Tibial nerve (tissue), 4 donors: ENCODE results near the gene TCEAL9. TPM values are rescaled to one million over a fixed set of nuclear protein-coding genes. Genes with fewer than 3 reads are reported as not detected.

Experiments used
- DNase-seq, 2 donors: peaks; one replicate each; pipeline ENCODE4 v3.0.0-alpha.2; 2019; ENCODE audit warnings: low spot score in 2 of 2
- H3K27ac ChIP-seq, 4 donors: fragments of 200-600 bp; sonication (generic) in 3 of 4; one replicate each; pipeline ENCODE4 v1.5.1; 2017 to 2019; ENCODE audit warnings: mild to moderate bottlenecking in 1 of 4
- H3K27me3 ChIP-seq, 2 donors: fragments of 200-600 bp; sonication (generic) in 1 of 2; one replicate each; pipeline versions ENCODE4 v1.5.1 to v1.6.0; 2017 to 2019
- H3K36me3 ChIP-seq, 3 donors: fragments of 200-600 bp; sonication (generic); one replicate each; pipeline ENCODE4 v1.5.1; 2018 to 2019
- H3K4me1 ChIP-seq, 4 donors: fragments of 200-600 bp; sonication (generic) in 3 of 4; one replicate each; pipeline ENCODE4 v1.5.1; 2017 to 2019
- H3K4me3 ChIP-seq, 4 donors: fragments of 200-600 bp; sonication (generic) in 3 of 4; one replicate each; pipeline ENCODE4 v1.5.1; 2017 to 2019; ENCODE audit warnings: mild to moderate bottlenecking in 1 of 4, moderate library complexity in 1 of 4
- H3K9me3 ChIP-seq, 4 donors: fragments of 200-600 bp; sonication (generic) in 3 of 4; one replicate each; pipeline ENCODE4 v1.5.1; 2017 to 2019
- EP300 ChIP-seq, 2 donors: sonication (generic); formaldehyde crosslinking; IDR thresholded peaks; one replicate each; pipeline ENCODE4 v1.6.1; 2017; ENCODE audit warnings: antibody characterized with exemption in 2 of 2, mild to moderate bottlenecking in 1 of 2
- POLR2A ChIP-seq, 2 donors: fragments of 450-650 bp; IDR thresholded peaks; one replicate each; pipeline ENCODE4 v1.6.1; 2017; ENCODE audit warnings: antibody characterized with exemption in 2 of 2, mild to moderate bottlenecking in 2 of 2, moderate library complexity in 2 of 2
- WGBS, 2 donors: methylation state at CpG; one replicate each; pipeline ENCODE4 v1.1.5; 2018; 5-methylcytosine and 5-hydroxymethylcytosine counted together
- total RNA-seq, 4 donors: library from RNA; depleted of rRNA; stranded (reverse); fragments of >200 nt; gene quantifications; one replicate each; pipeline ENCODE4 v1.1.0, GENCODE V29; 2016
- TF ChIP-seq, protein P1 (sequence below), 5 experiments: fragments of 200-600 bp in 3 of 5; fragments of 450-650 bp in 2 of 5; sonication (generic) in 3 of 5; IDR thresholded peaks; one replicate each; pipeline ENCODE4 v1.5.1; 2016 to 2019; ENCODE audit warnings: antibody characterized with exemption in 5 of 5, mild to moderate bottlenecking in 3 of 5, moderate library complexity in 2 of 5

The TCEAL9 gene
- total RNA-seq, 4 donors from 2014 or later = 49.2 to 114 (median 55.4) TPM

DNA sequence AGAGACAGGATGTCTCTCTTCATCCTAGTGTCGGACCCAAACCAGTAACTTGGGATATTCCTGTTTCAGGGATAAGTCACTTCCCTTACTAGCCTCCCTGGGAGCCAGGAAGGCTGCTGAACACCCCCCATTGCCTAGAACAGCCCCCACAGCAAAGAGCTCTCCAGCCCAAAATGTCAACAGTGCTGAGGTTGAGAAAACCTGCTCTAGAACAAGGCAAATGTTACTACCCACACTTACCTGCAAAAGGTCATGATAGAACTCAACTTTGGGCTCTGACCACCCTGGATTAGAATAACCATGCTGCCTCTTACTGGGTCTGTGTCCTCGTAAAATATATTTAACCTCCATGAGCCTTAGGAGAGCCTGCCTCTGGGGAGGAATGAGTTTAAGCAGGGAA, 40.4 kb downstream of the TCEAL9 start:
- Histone ChIP-seq H3K4me3 (no peak overlapping the region), H3K27me3 (peaks cover 0 to 13% of the 10 kb centered on the region in 2 donors), H3K4me1 (no peaks in the 10 kb centered on the region), H3K36me3 (no peaks in the 10 kb centered on the region), H3K9me3 (no peaks in the 10 kb centered on the region), H3K27ac (no peak overlapping the region)
- TF ChIP-seq, protein P1, sequence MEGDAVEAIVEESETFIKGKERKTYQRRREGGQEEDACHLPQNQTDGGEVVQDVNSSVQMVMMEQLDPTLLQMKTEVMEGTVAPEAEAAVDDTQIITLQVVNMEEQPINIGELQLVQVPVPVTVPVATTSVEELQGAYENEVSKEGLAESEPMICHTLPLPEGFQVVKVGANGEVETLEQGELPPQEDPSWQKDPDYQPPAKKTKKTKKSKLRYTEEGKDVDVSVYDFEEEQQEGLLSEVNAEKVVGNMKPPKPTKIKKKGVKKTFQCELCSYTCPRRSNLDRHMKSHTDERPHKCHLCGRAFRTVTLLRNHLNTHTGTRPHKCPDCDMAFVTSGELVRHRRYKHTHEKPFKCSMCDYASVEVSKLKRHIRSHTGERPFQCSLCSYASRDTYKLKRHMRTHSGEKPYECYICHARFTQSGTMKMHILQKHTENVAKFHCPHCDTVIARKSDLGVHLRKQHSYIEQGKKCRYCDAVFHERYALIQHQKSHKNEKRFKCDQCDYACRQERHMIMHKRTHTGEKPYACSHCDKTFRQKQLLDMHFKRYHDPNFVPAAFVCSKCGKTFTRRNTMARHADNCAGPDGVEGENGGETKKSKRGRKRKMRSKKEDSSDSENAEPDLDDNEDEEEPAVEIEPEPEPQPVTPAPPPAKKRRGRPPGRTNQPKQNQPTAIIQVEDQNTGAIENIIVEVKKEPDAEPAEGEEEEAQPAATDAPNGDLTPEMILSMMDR (IDR thresholded peaks at IDR 0.05) = no peak
- TF ChIP-seq POLR2A (IDR thresholded peaks at IDR 0.05) (no peak), EP300 (IDR thresholded peaks at IDR 0.05) (no peak)
- 59 to 83% methylated on average over 2 of the region's 2 CpGs for WGBS, 2 donors
- DNase-seq = no peak

DNA sequence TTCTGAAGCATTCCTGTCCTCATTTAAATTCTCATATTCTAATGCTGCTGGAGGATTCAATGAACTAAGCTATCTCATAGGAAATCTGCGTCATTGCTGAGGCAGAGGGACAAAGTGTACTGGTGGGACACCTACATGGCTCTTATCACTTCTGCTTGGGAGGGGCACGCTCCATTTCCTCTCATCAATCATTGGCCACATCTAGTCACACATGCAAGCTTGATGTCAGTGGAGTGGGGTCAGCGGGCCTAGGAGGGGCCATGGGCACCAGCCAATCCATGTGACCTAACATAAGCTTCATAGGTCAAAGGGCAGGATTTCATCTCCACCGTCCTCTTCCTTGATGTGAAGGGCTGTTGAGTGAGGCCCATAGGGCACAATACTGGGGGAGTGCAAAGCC, 41.4 kb downstream of the TCEAL9 start:
- Histone ChIP-seq H3K27ac (no peak overlapping the region), H3K4me1 (no peaks in the 10 kb centered on the region), H3K27me3 (peaks cover 0 to 13% of the 10 kb centered on the region in 2 donors), H3K36me3 (no peaks in the 10 kb centered on the region), H3K4me3 (no peak overlapping the region), H3K9me3 (no peaks in the 10 kb centered on the region)
- WGBS, 2 donors = 76 to 89% methylated on average over 3 to 4 of the region's 4 CpGs
- DNase-seq = no peak
- TF ChIP-seq EP300 (IDR thresholded peaks at IDR 0.05) (no peak), POLR2A (IDR thresholded peaks at IDR 0.05) (no peak)
- TF ChIP-seq, protein P1 (IDR thresholded peaks at IDR 0.05) = no peak

DNA sequence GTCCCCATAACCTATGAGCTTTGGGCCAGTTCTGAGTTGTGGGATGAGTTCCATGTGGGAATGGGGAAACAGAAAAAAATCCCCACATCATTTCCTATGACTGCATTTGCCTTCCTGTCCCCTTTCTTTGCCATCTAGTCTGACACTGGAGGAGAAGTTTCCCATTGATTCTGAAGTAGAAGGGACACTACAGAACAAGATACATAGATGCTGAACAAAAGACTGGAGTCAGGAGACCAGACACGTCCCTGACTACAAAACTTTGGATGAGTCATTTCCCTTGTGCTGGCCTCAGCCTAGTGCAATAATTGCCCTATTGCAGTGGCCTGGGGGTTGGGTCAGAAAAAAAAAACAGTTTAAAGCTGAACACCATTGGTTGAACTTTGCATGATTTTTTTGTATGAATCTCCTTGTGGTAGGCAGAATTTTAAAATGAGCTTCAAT, 42.1 kb downstream of the TCEAL9 start:
- peaks cover 0 to 13% of the 10 kb centered on the region in 2 donors for H3K27me3 ChIP-seq
- DNase-seq = no peak
- no peaks in the 10 kb centered on the region for H3K9me3 ChIP-seq
- H3K36me3 ChIP-seq = no peaks in the 10 kb centered on the region
- no peaks in the 10 kb centered on the region for H3K4me1 ChIP-seq
- H3K4me3 ChIP-seq = no peak overlapping the region
- TF ChIP-seq POLR2A (IDR thresholded peaks at IDR 0.05) (no peak), EP300 (IDR thresholded peaks at IDR 0.05) (no peak)
- TF ChIP-seq, protein P1 (IDR thresholded peaks at IDR 0.05) = no peak
- WGBS, 2 donors = 0 to 12% methylated on average over 1 of the region's 1 CpG
- no peak overlapping the region for H3K27ac ChIP-seq

DNA sequence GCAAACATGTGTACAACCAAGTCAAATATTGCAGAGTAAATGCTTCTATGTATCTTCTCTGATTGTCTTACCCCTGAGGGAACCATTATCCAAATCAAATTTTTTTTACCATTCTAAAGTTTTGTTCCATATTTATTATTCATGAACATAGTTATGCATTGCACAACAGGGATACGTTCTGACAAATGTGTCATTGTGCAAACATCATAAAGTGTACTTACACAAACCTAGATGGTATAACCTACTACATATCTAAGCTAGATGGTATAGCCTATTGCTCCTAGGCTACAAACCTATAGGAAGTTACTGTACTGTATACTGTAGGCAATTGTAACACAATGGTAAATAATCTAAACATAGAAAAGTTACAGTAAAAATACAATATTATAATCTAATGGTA, 43.4 kb downstream of the TCEAL9 start:
- 20 to 48% methylated on average over 1 of the region's 1 CpG for WGBS, 2 donors
- no peak for TF ChIP-seq POLR2A (IDR thresholded peaks at IDR 0.05)
- no peak for TF ChIP-seq EP300 (IDR thresholded peaks at IDR 0.05)
- TF ChIP-seq, protein P1 (IDR thresholded peaks at IDR 0.05) = no peak

DNA sequence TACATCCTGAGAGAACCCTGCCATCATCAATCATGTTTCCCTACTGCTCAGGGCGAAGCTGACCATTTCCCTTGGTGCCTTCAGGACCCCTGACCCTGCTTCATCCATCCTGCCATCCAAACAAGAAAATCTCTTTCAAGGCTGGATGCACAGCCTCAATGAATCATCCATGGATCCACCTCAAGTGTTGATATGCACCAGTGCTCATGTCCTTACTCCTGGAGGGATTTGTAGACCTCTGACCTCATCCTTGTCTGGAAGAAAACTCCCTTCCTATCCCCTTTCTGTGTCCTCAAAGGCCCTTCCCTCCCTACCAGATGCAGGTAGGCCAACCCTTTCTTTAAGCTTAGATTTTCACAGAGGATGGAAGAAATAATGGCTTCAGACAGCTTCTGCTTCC, 44.6 kb downstream of the TCEAL9 start:
- Histone ChIP-seq H3K9me3 (no peaks in the 10 kb centered on the region), H3K27ac (no peak overlapping the region), H3K4me3 (no peak overlapping the region), H3K4me1 (peaks cover 0 to 4% (median 2%) of the 10 kb centered on the region in 4 donors), H3K27me3 (peaks cover 0 to 17% of the 10 kb centered on the region in 2 donors), H3K36me3 (no peaks in the 10 kb centered on the region)
- no peak for DNase-seq
- WGBS, 2 donors = 63 to 100% methylated on average over 1 of the region's 1 CpG
- TF ChIP-seq EP300 (IDR thresholded peaks at IDR 0.05) (no peak), POLR2A (IDR thresholded peaks at IDR 0.05) (no peak)
- TF ChIP-seq, protein P1 (IDR thresholded peaks at IDR 0.05) = no peak

More for the DNA sequence above, 43.4 kb downstream of the TCEAL9 start:
- Histone ChIP-seq H3K27ac (no peak overlapping the region), H3K36me3 (no peaks in the 10 kb centered on the region), H3K9me3 (no peaks in the 10 kb centered on the region), H3K4me1 (peaks cover 0 to 4% (median 2%) of the 10 kb centered on the region in 4 donors), H3K4me3 (no peak overlapping the region), H3K27me3 (peaks cover 0 to 17% of the 10 kb centered on the region in 2 donors)
- DNase-seq = no peak
